KMS-11 (cell line): Measurements from ENCODE around the gene MOGAT2.

Source experiments
- H2AFZ ChIP-seq: fragments of 200-600 bp; sonication (generic); 2 replicates; pipeline ENCODE4 v1.6.1; 2016; ENCODE audit warnings: antibody characterized with exemption, mixed run types, low read depth
- H3K27ac ChIP-seq: fragments of 200-600 bp; sonication (generic); 2 replicates; pipeline ENCODE4 v1.6.1; 2016; ENCODE audit warnings: mild to moderate bottlenecking, mixed run types
- H3K27me3 ChIP-seq: fragments of 200-600 bp; sonication (generic); 2 replicates; pipeline ENCODE4 v1.6.1; 2017; ENCODE audit warnings: mild to moderate bottlenecking, low read depth, mixed run types, moderate library complexity; ENCODE audit not compliant: insufficient read depth
- H3K36me3 ChIP-seq: fragments of 200-600 bp; sonication (generic); 2 replicates; pipeline ENCODE4 v1.6.1; 2017; ENCODE audit warnings: mild to moderate bottlenecking, mixed run types; ENCODE audit not compliant: insufficient read depth
- H3K4me1 ChIP-seq: fragments of 200-600 bp; sonication (generic); 2 replicates; pipeline ENCODE4 v1.6.1; 2016; ENCODE audit warnings: mild to moderate bottlenecking, low read depth, mixed run types; ENCODE audit not compliant: poor library complexity, severe bottlenecking
- H3K4me2 ChIP-seq: fragments of 200-600 bp; sonication (generic); 2 replicates; pipeline ENCODE4 v1.7.0; 2016; ENCODE audit warnings: mild to moderate bottlenecking, mixed run types
- H3K4me3 ChIP-seq: fragments of 200-600 bp; sonication (generic); IDR thresholded peaks from 2 replicates; pipeline ENCODE4 v1.6.1; 2017; ENCODE audit warnings: low read depth, low read length, mixed read lengths; ENCODE audit not compliant: insufficient read depth
- H3K79me2 ChIP-seq: fragments of 200-600 bp; sonication (generic); 2 replicates; pipeline ENCODE4 v1.6.1; 2016; ENCODE audit warnings: low read depth, mixed run types; ENCODE audit not compliant: insufficient read depth
- H3K9ac ChIP-seq: fragments of 200-600 bp; sonication (generic); 2 replicates; pipeline ENCODE4 v1.6.1; 2016; ENCODE audit warnings: mild to moderate bottlenecking, mixed run types
- H4K20me1 ChIP-seq: fragments of 200-600 bp; sonication (generic); 2 replicates; pipeline ENCODE4 v1.6.1; 2016; ENCODE audit warnings: mild to moderate bottlenecking, mixed run types; ENCODE audit not compliant: insufficient read depth
- CTCF ChIP-seq: fragments of 200-600 bp; sonication (generic); conservative IDR thresholded peaks from 2 replicates; pipeline ENCODE4 v1.6.1; 2017; ENCODE audit warnings: low read depth, mild to moderate bottlenecking, antibody characterized with exemption, low read length, moderate library complexity, mixed read lengths

The MOGAT2 gene

DNA sequence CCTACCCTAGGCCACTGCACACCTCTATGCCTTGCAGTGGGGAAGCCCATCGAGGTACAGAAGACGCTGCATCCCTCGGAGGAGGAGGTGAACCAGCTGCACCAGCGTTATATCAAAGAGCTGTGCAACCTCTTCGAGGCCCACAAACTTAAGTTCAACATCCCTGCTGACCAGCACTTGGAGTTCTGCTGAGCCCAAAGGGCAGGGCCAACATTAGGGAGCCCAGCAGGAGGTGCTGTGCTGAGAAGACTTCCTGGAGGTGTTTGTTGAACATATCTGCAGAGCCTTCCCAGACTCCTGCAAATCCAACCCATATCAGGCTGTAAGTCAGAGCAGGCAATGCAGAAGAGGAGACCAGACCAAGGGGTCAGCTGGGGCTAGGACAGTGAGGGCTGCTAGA, 13.5 kb downstream of the MOGAT2 start:
- Histone ChIP-seq H3K4me1 (no peaks in the 10 kb centered on the region), H3K4me3 (no peak overlapping the region), H3K27me3 (no peaks in the 10 kb centered on the region), H4K20me1 (no peaks in the 10 kb centered on the region), H3K9ac (no peak overlapping the region), H3K27ac (no peak overlapping the region), H3K4me2 (no peak overlapping the region), H2AFZ (no peak overlapping the region), H3K36me3 (no peaks in the 10 kb centered on the region), H3K79me2 (no peaks in the 10 kb centered on the region)
- TF ChIP-seq CTCF, result no peak

GRCh38 chr11:75733071-75733430, 15.4 kb downstream of the MOGAT2 start:
- no peak overlapping the region for H3K4me2 ChIP-seq
- no peak overlapping the region for H3K27ac ChIP-seq
- no peaks in the 10 kb centered on the region for H3K4me1 ChIP-seq
- no peak overlapping the region for H3K4me3 ChIP-seq
- H3K36me3 ChIP-seq, result no peaks in the 10 kb centered on the region
- no peaks in the 10 kb centered on the region for H3K79me2 ChIP-seq
- no peak for TF ChIP-seq CTCF
- no peak overlapping the region for H2AFZ ChIP-seq
- H3K9ac ChIP-seq, result no peak overlapping the region
- H3K27me3 ChIP-seq, result no peaks in the 10 kb centered on the region
- H4K20me1 ChIP-seq, result no peaks in the 10 kb centered on the region

DNA sequence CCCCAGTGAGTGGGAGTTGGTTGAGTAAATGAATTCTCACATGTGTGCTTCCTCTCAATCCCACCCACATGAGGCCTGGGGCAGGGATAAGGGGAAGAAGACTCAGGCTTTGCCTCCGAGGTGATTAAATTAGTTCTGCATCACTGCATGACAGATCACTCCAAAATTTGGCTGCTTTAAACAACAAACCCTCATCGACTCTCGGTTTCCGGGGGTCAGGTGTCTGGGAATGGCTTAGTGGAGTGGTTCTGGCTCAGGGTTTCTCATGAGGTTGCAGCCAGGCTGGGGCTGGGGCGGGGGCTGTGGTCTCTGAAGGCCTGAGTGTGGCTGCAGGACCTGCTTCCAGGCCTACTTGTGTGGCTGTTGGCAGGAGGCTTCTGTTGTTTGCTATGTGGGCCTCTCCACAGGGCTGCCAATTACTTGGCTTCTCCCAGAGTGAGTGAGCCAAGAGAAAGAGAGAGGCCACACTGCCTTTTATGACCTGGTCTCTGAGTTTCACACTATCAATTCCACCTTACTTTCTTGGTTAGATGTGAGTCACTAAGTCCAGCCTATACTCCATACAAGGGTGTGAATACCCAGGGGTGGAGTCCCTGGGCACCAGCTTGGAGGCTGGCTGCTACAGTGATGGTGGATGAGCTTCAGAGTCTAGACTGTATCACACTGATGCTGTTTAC, 15.9 kb downstream of the MOGAT2 start:
- TF ChIP-seq CTCF, result no peak
- H4K20me1 ChIP-seq, result no peaks in the 10 kb centered on the region
- no peaks in the 10 kb centered on the region for H3K27me3 ChIP-seq
- H2AFZ ChIP-seq, result no peak overlapping the region
- H3K4me2 ChIP-seq, result no peak overlapping the region
- H3K79me2 ChIP-seq, result no peaks in the 10 kb centered on the region
- H3K9ac ChIP-seq, result no peak overlapping the region
- H3K4me3 ChIP-seq, result no peak overlapping the region
- H3K4me1 ChIP-seq, result no peaks in the 10 kb centered on the region
- no peak overlapping the region for H3K27ac ChIP-seq
- no peaks in the 10 kb centered on the region for H3K36me3 ChIP-seq

DNA sequence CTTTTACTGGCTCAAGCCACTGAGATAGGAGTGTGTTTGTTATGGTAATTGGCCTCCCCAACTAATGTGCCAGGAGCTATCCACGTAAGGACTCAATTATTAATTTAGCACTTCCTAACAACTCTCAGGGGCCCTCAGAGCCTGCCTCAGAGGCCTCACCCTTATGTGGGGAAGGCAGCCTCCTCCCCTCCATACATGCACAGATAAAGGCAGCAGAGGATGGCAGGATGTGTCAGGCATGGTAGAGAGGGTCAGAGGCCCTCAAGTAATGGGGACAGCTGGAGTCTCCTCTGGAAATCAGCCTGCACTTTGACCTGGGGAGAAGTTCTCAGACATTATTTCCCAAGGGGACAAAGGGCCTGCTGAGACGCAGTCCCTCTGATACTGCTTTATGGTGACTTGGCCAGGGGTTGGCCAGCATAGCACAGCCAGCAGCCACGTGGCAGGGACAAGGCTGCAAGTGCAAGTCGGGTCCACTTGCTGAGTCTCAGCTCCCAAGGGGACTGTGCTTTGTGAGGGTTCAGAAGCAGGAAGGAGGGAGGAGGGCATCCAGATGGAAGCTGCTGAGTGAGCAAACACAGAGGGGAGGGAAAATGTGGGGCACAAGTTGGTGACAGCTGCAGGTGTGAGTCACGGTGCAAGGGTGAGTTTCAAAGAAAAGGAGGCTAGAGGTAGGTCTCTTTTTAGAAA, 17.0 kb downstream of the MOGAT2 start:
- Histone ChIP-seq H3K27ac (no peak overlapping the region), H3K9ac (no peak overlapping the region), H2AFZ (no peak overlapping the region), H3K4me2 (no peak overlapping the region), H4K20me1 (no peaks in the 10 kb centered on the region), H3K4me3 (no peak overlapping the region), H3K27me3 (no peaks in the 10 kb centered on the region), H3K4me1 (no peaks in the 10 kb centered on the region), H3K79me2 (no peaks in the 10 kb centered on the region), H3K36me3 (no peaks in the 10 kb centered on the region)
- TF ChIP-seq CTCF, result no peak
